Coronary artery (tissue), 2 donors: ENCODE results near the gene BCL2L11.

ENCODE experiments used
- DNase-seq: peaks from one replicate; pipeline ENCODE4 v3.0.0-alpha.2; 2017; ENCODE audit warnings: low spot score
- H3K27ac ChIP-seq, 2 donors: fragments of 200-600 bp; sonication (generic); one replicate each; pipeline ENCODE4 v1.5.1; 2016 to 2019
- H3K4me3 ChIP-seq: fragments of 200-600 bp; sonication (generic); 2 replicates; pipeline ENCODE4 v1.5.1; 2016; ENCODE audit warnings: mild to moderate bottlenecking, moderate library complexity
- CTCF ChIP-seq: fragments of 200-600 bp; sonication (generic); IDR thresholded peaks from one replicate; pipeline ENCODE4 v1.5.1; 2019; ENCODE audit warnings: antibody characterized with exemption

BCL2L11 gene

GRCh38 chr2:111199840-111200239 is 79.1 kb downstream of the BCL2L11 start:
- no peak for DNase-seq
- no peak overlapping the region for H3K4me3 ChIP-seq
- no peak for TF ChIP-seq CTCF
- no peak overlapping the region for H3K27ac ChIP-seq

GRCh38 chr2:111200333-111200881 is 79.7 kb downstream of the BCL2L11 start:
- TF ChIP-seq CTCF = no peak
- DNase-seq = no peak
- no peak overlapping the region for H3K27ac ChIP-seq
- no peak overlapping the region for H3K4me3 ChIP-seq

- no peak overlapping the region for H3K27ac ChIP-seq
- no peak for TF ChIP-seq CTCF
- H3K4me3 ChIP-seq = no peak overlapping the region
- no peak for DNase-seq
Measured at GRCh38 chr2:111201214-111201613, 80.5 kb downstream of the BCL2L11 start.

GRCh38 chr2:111202266-111203040 is 81.7 kb downstream of the BCL2L11 start:
- DNase-seq = no peak
- TF ChIP-seq CTCF = no peak
- Histone ChIP-seq H3K27ac (no peak overlapping the region), H3K4me3 (no peak overlapping the region)

- no peak for TF ChIP-seq CTCF
- no peak for DNase-seq
- no peak overlapping the region for H3K4me3 ChIP-seq
- H3K27ac ChIP-seq = no peak overlapping the region
Measured at GRCh38 chr2:111204706-111205105, 84.0 kb downstream of the BCL2L11 start.

- TF ChIP-seq CTCF = no peak
- Histone ChIP-seq H3K27ac (no peak overlapping the region), H3K4me3 (no peak overlapping the region)
- no peak for DNase-seq
Measured at GRCh38 chr2:111205774-111206173, 85.1 kb downstream of the BCL2L11 start.

GRCh38 chr2:111207851-111208250 is 87.1 kb downstream of the BCL2L11 start:
- no peak for TF ChIP-seq CTCF
- H3K4me3 ChIP-seq = no peak overlapping the region
- no peak overlapping the region for H3K27ac ChIP-seq
- DNase-seq = no peak
